ENCODE results near the gene RMDN3.

DNA sequence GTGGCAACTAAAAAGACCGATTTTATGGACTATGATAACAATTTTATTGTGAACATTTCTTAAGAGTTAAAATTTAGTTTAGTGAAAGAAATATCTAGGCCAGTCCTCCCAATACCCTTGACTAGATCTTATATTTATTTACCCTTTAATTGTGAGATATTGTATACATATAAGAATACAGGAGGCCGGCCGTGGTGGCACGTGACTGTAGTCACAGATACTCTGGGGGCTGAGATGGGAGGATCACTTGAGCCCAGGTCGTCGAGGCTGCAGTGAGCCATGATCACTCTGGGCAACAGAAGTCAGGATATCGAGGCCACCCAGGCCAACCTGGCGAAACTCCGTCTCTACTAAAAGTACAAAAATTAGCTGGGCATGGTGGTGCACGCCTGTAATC, 756 bp upstream of the RMDN3 start:
- TF ChIP-seq, protein P1, sequence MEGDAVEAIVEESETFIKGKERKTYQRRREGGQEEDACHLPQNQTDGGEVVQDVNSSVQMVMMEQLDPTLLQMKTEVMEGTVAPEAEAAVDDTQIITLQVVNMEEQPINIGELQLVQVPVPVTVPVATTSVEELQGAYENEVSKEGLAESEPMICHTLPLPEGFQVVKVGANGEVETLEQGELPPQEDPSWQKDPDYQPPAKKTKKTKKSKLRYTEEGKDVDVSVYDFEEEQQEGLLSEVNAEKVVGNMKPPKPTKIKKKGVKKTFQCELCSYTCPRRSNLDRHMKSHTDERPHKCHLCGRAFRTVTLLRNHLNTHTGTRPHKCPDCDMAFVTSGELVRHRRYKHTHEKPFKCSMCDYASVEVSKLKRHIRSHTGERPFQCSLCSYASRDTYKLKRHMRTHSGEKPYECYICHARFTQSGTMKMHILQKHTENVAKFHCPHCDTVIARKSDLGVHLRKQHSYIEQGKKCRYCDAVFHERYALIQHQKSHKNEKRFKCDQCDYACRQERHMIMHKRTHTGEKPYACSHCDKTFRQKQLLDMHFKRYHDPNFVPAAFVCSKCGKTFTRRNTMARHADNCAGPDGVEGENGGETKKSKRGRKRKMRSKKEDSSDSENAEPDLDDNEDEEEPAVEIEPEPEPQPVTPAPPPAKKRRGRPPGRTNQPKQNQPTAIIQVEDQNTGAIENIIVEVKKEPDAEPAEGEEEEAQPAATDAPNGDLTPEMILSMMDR (IDR thresholded peaks at IDR 0.05), result no peak
- TF ChIP-seq EP300 (IDR thresholded peaks at IDR 0.05) (no peak), POLR2A (IDR thresholded peaks at IDR 0.05) (no peak)
